Right lobe of liver (tissue), 6 donors: ENCODE measurements around the gene SERPINA3. TPM values are rescaled to one million over a fixed set of nuclear protein-coding genes. Genes with fewer than 3 reads are reported as not detected.
A peak's percentile ranks its signal among the peaks of the same experiment; 100 is the strongest.

Source experiments
- ATAC-seq, 4 donors: fragments of 200-7000 bp; cut with Tn5 transposase; one replicate each; pipeline ENCODE4 v1.9.1; 2020; ENCODE audit warnings: mild to moderate bottlenecking in 4 of 4, moderate library complexity in 4 of 4
- DNase-seq, 3 donors: peaks; one replicate each; pipeline ENCODE4 v3.0.0-alpha.2; 2020
- H3K27ac ChIP-seq, 3 donors: fragments of 200-600 bp; one replicate each; pipeline ENCODE4 v1.8.0; 2022
- H3K27me3 ChIP-seq, 2 donors: fragments of 200-600 bp; one replicate each; pipeline ENCODE4 v1.8.0; 2022
- H3K36me3 ChIP-seq, 4 donors: fragments of 200-600 bp; sonication (generic) in 1 of 4; one replicate each; pipeline versions ENCODE4 v1.5.1 to v1.8.0; 2017 to 2022; ENCODE audit warnings: control low read depth in 1 of 4
- H3K4me1 ChIP-seq, 4 donors: fragments of 200-600 bp; sonication (generic) in 1 of 4; one replicate each; pipeline versions ENCODE4 v1.5.1 to v1.8.0; 2017 to 2022; ENCODE audit warnings: control low read depth in 1 of 4
- H3K4me3 ChIP-seq, 3 donors: fragments of 200-600 bp; one replicate each; pipeline ENCODE4 v1.8.0; 2022
- H3K9me3 ChIP-seq, 4 donors: fragments of 200-600 bp; sonication (generic) in 1 of 4; one replicate each; pipeline versions ENCODE4 v1.5.1 to v1.8.0; 2017 to 2022; ENCODE audit warnings: control low read depth in 1 of 4
- POLR2A ChIP-seq: fragments of 450-650 bp; IDR thresholded peaks from one replicate; pipeline ENCODE4 v1.6.1; 2017; ENCODE audit warnings: antibody characterized with exemption, mild to moderate bottlenecking
- WGBS: methylation state at CpG from one replicate; pipeline ENCODE4 v1.1.6; 2018; ENCODE audit warnings: low coverage, low lambda C conversion rate; ENCODE audit not compliant: insufficient coverage; ENCODE audit errors: missing lambda C conversion rate; 5-methylcytosine and 5-hydroxymethylcytosine counted together
- intact Hi-C, 2 donors: fragments of 100-400 bp; cut with DNase I; formaldehyde crosslinking; loops; one replicate each; pipeline versions ENCODE4 v1.11.2 to v1.14.1; 2022
- long read RNA-seq: library from polyadenylated mRNA; unstranded; transcript quantifications from one replicate; pipeline ENCODE4 v2.0.0, GENCODE V29; 2019
- total RNA-seq, 6 experiments: library from RNA; depleted of rRNA in 2 of 6; stranded (reverse); fragments of >200 nt in 2 of 6; fragmentation: NEBNext Ultra II Directional in 3 of 6; extraction: Animal tissue kit (Norgen Biotek cat#: 25700) in 3 of 6; gene quantifications; one replicate each; pipeline versions ENCODE4 v1.1.0 to v1.2.4, GENCODE V29; 2016 to 2023
- TF ChIP-seq, protein P1 (sequence below), 4 donors: fragments of 200-600 bp in 3 of 4; fragments of 450-650 bp in 1 of 4; IDR thresholded peaks; one replicate each; pipeline versions ENCODE4 v1.5.1 to v1.8.0; 2016 to 2022; ENCODE audit warnings: antibody characterized with exemption in 4 of 4, mild to moderate bottlenecking in 2 of 4
- donor health status: DM: no; HTN: yes; CAD: no.
- donor health status: DM: no; HTN: no; CAD: no.
- donor health status: DM: no; HTN: no; CAD: no.
- donor health status: DM: no; HTN: yes; CAD: no.
- donor health status: DM: no; HTN: yes; CAD: no.

The SERPINA3 gene
- total RNA-seq: over 10,000 TPM in 2 of 6 experiments, 1,000 to 10,000 TPM in 4; 5,211 to 12,749 (median 8,707) TPM
- long read RNA-seq, transcript SERPINA3-204 (3 exons, 2,420 nt): minor isoform, 22 of 1,029 reads
- long read RNA-seq, transcript SERPINA3-202 (5 exons, 1,581 nt): minor isoform, 122 of 1,029 reads
- long read RNA-seq, transcript SERPINA3-201 (5 exons, 1,589 nt): major isoform, 828 of 1,029 reads
- long read RNA-seq, partial matches to known transcripts: 50 of 1,029 reads
- long read RNA-seq, other reads (novel, unspliced or antisense): 6 of 1,029 reads

GRCh38 chr14:94612174-94612573 lies at the start of gene SERPINA3:
TSS of gene SERPINA3 (plus strand) at chr14:94612391. CDS start at chr14:94614442, 2,051 bp downstream.
- no peaks in the 10 kb centered on the region for H3K27me3 ChIP-seq
- H3K36me3 ChIP-seq: peaks cover 0 to 34% (median 10%) of the 10 kb centered on the region in 4 donors
- peak within 1 kb of the TSS; percentile 68 to 88 (median 74) for H3K4me3 ChIP-seq
- H3K4me1 ChIP-seq: peaks cover 0 to 21% (median 3%) of the 10 kb centered on the region in 4 donors
- intact Hi-C loops: no loop called here
- DNase-seq: peak in 1 of 3 donors; percentile 72
- 18% methylated on average over 2 of the region's 4 CpGs for WGBS
- H3K27ac ChIP-seq: peak within 1 kb of the TSS; percentile 58 to 83 (median 67)
- ATAC-seq: peak; percentile 23 to 81 (median 76)
- H3K9me3 ChIP-seq: no peaks in the 10 kb centered on the region
- TF ChIP-seq, protein P1, sequence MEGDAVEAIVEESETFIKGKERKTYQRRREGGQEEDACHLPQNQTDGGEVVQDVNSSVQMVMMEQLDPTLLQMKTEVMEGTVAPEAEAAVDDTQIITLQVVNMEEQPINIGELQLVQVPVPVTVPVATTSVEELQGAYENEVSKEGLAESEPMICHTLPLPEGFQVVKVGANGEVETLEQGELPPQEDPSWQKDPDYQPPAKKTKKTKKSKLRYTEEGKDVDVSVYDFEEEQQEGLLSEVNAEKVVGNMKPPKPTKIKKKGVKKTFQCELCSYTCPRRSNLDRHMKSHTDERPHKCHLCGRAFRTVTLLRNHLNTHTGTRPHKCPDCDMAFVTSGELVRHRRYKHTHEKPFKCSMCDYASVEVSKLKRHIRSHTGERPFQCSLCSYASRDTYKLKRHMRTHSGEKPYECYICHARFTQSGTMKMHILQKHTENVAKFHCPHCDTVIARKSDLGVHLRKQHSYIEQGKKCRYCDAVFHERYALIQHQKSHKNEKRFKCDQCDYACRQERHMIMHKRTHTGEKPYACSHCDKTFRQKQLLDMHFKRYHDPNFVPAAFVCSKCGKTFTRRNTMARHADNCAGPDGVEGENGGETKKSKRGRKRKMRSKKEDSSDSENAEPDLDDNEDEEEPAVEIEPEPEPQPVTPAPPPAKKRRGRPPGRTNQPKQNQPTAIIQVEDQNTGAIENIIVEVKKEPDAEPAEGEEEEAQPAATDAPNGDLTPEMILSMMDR (IDR thresholded peaks at IDR 0.05): no peak
- TF ChIP-seq POLR2A: peak; percentile 87

DNA sequence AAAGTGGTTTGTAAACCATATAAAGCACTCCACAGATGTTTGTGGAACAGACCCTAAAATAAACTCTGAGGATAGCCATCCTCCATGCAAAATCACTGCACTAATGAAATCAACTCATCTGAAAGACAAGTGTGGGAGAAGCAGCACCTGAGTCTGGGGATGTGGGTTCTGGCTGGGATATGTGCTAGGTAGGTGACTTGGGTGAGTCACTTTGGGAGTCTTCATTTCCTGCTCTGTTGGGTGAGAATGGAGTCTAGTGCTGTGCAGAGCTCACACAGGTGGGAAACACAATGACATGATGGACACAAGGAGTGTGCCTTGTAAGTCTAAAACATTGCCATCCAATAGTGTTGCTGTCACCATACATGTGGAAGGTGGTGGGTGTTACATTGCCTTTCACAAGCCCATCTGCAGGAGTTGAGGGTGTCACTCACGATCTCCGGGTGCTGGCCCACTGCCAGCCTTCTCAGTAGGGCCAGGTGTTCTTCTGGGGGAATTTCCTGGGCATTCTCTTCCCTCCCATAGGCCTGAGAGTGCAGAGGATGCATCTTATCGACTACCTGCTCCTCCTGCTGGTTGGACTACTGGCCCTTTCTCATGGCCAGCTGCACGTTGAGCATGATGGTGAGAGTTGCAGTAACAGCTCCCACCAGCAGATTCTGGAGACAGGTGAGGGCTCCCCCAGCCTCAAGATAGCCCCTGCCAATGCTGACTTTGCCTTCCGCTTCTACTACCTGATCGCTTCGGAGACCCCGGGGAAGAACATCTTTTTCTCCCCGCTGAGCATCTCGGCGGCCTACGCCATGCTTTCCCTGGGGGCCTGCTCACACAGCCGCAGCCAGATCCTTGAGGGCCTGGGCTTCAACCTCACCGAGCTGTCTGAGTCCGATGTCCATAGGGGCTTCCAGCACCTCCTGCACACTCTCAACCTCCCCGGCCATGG lies 49.0 kb upstream of the SERPINA3 start:
- H3K4me1 ChIP-seq: peaks cover 0 to 59% (median 16%) of the 10 kb centered on the region in 4 donors
- DNase-seq: peak in 1 of 3 donors; percentile 37
- H3K27ac ChIP-seq: no peak overlapping the region
- intact Hi-C loops: no loop called here
- H3K27me3 ChIP-seq: no peaks in the 10 kb centered on the region
- no peaks in the 10 kb centered on the region for H3K9me3 ChIP-seq
- H3K36me3 ChIP-seq: peaks cover 0 to 7% (median 0%) of the 10 kb centered on the region in 4 donors
- ATAC-seq: no peak
- TF ChIP-seq, protein P1 (IDR thresholded peaks at IDR 0.05): no peak
- TF ChIP-seq POLR2A: no peak
- WGBS: 63% methylated on average over 8 of the region's 16 CpGs
- H3K4me3 ChIP-seq: peak overlapping the region in 2 of 3 donors; percentile 58 to 62

- H3K4me3 ChIP-seq: no peak overlapping the region
- no peaks in the 10 kb centered on the region for H3K9me3 ChIP-seq
- no peak for TF ChIP-seq POLR2A
- TF ChIP-seq, protein P1 (IDR thresholded peaks at IDR 0.05): no peak
- peaks cover 0 to 7% (median 0%) of the 10 kb centered on the region in 4 donors for H3K36me3 ChIP-seq
- H3K27me3 ChIP-seq: no peaks in the 10 kb centered on the region
- no peak overlapping the region for H3K27ac ChIP-seq
- peaks cover 0 to 59% (median 13%) of the 10 kb centered on the region in 4 donors for H3K4me1 ChIP-seq
- intact Hi-C loops: no loop called here
- DNase-seq (peak in 1 of 3 donors; percentile 23), ATAC-seq (no peak)
These were observed 47.8 kb upstream of the SERPINA3 start for GRCh38 chr14:94564381-94564780.

- TF ChIP-seq, protein P1 (IDR thresholded peaks at IDR 0.05): no peak
- no peak for TF ChIP-seq POLR2A
- DNase-seq (no peak), ATAC-seq (no peak)
- peaks cover 0 to 65% (median 21%) of the 10 kb centered on the region in 4 donors for H3K4me1 ChIP-seq
- WGBS: 86% methylated on average over 8 of the region's 9 CpGs
- no peaks in the 10 kb centered on the region for H3K27me3 ChIP-seq
- no peak overlapping the region for H3K4me3 ChIP-seq
- H3K9me3 ChIP-seq: no peaks in the 10 kb centered on the region
- intact Hi-C loops: no loop called here
- H3K36me3 ChIP-seq: peaks cover 0 to 7% (median 0%) of the 10 kb centered on the region in 4 donors
- no peak overlapping the region for H3K27ac ChIP-seq
These were observed 44.0 kb upstream of the SERPINA3 start for GRCh38 chr14:94568186-94568585.
